Neuron (in vitro differentiated cells): ENCODE data around the gene FOXRED2.

Experiments
- H2AFZ ChIP-seq: one replicate; pipeline ENCODE4 v1.6.1; 2013; ENCODE audit warnings: low read depth, mild to moderate bottlenecking, inconsistent platforms, low read length, moderate library complexity
- H3K27me3 ChIP-seq: one replicate; pipeline ENCODE4 v1.6.1; 2013; ENCODE audit warnings: low read length; ENCODE audit not compliant: insufficient read depth
- H3K36me3 ChIP-seq: one replicate; pipeline ENCODE4 v1.6.1; 2013; ENCODE audit warnings: low read length; ENCODE audit not compliant: insufficient read depth
- H3K4me1 ChIP-seq: one replicate; pipeline ENCODE4 v1.6.1; 2013; ENCODE audit warnings: low read length; ENCODE audit not compliant: insufficient read depth
- H3K4me3 ChIP-seq: 2 replicates; pipeline ENCODE4 v1.5.1; 2013; ENCODE audit warnings: mild to moderate bottlenecking, low read length, moderate library complexity
- H3K9me3 ChIP-seq: one replicate; pipeline ENCODE4 v1.6.1; 2013; ENCODE audit warnings: low read length

Gene FOXRED2

DNA sequence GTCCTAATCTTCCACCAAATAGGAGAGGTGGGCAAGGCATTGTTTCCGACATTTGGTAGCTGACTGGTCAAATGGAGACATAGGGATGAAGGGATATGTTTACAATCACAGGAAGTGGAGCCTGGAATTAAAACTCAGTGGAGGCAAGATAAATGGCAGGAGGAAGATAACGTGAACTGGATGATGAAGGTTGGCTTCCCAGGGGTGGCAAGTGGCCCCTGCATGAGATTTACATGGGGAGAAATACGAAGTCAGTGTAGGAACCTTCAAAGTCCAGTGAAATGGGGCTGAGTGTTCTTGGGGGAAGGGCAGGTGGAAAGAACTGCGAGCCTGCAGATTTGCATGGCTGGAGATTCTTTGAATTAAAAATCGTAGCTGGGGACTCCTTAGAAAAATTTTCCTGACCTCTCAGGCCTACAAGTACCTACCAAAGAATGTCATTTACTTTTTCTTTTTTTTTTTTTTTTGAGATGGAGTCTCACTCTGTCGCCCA, 724 bp upstream of the FOXRED2 start:
- Histone ChIP-seq H3K9me3 (no peaks in the 10 kb centered on the region), H3K27me3 (no peaks in the 10 kb centered on the region), H3K36me3 (peaks cover 25% of the 10 kb centered on the region), H3K4me1 (no peaks in the 10 kb centered on the region), H2AFZ (peak overlapping the region; percentile 31), H3K4me3 (peak overlapping the region; percentile 40)

DNA sequence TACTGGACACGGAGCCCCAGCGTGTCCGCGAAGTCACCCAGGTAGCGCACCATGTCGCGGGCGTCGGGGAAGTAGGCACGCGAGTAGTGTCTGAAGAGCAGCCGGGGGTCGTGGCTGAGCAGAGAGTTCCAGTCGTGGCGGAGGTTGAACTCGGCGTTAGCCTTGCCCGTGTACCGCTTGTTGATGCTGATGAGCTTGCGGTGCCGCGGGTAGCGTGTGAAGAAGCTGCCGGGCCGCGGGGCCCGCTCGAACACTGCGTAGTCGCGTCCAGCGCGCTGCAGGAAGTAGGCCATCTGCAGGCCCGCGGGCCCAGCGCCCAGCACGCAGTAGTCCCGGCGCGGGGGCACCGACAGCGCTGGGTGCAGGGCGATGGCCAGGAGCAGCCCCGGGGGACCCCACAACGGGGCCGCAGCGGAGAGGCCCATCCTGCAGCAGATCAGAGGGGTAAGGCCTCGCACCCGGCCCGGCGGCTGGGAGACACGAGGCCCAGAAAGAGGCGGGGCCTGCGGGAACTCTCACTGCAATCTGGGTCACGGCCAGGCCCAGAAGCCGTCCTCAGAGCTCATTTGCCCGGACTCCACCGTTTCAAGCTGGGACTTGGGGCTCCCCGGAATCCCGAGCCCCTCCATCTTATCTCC, 723 bp downstream of the FOXRED2 start:
- H3K4me3 ChIP-seq, result peak overlapping the region; percentile 40
- H3K27me3 ChIP-seq, result no peaks in the 10 kb centered on the region
- no peaks in the 10 kb centered on the region for H3K9me3 ChIP-seq
- peak overlapping the region; percentile 31 for H2AFZ ChIP-seq
- H3K4me1 ChIP-seq, result no peaks in the 10 kb centered on the region
- peaks cover 11% of the 10 kb centered on the region for H3K36me3 ChIP-seq

DNA sequence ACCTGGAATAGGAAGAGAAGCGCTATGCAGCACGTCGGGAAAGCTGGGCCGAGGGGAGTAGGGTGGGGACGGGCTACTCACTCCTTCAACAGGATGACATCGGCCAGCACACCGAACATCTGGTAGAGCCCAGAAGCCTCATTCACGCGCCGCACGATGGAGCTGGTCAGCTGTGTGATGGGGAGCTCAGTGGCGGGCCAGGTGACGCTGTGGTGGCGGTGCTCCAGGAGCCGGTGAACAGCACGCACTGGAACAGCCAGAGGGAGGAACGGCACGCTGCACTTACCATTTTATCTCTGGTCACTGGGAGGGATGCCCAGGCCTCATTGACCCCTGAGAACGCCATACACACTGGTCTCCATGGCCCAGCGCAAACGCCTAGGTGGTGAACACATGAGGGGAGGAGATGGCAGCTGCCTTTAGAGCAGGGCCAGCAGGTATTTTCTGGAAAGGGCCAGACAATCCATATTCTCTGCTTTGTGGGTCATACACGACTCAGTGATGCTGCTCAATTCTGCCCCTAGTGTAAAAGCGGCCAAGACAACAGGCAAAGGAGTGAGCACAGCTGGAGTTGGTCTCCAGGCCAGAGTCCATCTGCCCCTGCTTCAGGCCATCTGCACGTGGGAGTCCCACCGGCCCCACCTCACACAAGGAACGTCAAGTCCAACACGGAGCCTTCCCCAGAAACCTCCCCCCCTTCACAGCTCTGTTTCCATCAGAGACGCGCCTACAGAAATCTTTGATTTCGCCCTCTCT, 8.8 kb downstream of the FOXRED2 start:
- Histone ChIP-seq H3K4me1 (no peaks in the 10 kb centered on the region), H3K27me3 (no peaks in the 10 kb centered on the region), H3K36me3 (peaks cover 4% of the 10 kb centered on the region), H2AFZ (no peak overlapping the region), H3K4me3 (no peak overlapping the region), H3K9me3 (no peaks in the 10 kb centered on the region)

DNA sequence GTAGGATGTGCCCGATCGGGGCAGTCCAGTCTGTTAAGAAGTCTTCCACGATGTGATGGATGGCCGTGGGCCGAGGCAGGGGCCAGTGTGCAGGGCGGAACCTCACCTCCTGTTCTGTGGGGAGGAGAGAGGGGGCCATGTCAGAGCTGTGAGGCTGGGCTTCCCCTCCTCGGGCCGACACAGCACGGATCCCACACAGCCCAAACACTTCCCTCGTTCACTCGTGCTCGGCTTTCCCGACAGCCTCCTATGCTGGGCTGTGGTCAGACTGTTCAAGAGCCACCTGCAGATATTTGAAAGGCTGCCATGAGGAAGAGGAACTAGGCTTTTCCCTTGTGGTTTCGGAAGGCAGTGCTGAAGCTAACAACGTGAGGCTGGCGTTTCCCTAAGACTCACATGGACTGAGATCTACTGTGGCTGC, 13.1 kb downstream of the FOXRED2 start:
- Histone ChIP-seq H3K27me3 (no peaks in the 10 kb centered on the region), H3K9me3 (no peaks in the 10 kb centered on the region), H3K4me1 (no peaks in the 10 kb centered on the region), H2AFZ (no peak overlapping the region), H3K4me3 (no peak overlapping the region), H3K36me3 (peaks cover 14% of the 10 kb centered on the region)

DNA sequence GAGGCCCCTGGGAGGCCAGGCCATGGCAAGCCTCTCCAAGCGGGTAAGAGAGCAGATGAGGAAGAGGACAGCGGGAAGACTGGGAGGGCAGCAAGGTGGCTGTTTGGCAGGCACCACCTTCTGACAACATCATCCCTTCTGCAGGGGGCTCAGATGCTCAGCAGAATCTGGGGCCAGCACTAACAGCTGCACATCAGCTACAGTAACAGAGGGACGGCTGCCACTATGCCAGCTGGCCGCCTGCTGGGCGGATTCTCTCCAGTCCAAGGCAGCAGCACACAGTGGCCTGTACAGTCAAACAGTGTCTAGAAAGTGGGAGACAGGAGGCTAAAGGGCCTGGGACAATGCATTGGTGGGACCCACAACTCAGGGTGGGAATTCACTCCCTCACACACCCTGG, 14.7 kb downstream of the FOXRED2 start:
- no peak overlapping the region for H2AFZ ChIP-seq
- peaks cover 18% of the 10 kb centered on the region for H3K36me3 ChIP-seq
- no peak overlapping the region for H3K4me3 ChIP-seq
- no peaks in the 10 kb centered on the region for H3K27me3 ChIP-seq
- H3K4me1 ChIP-seq, result no peaks in the 10 kb centered on the region
- H3K9me3 ChIP-seq, result no peaks in the 10 kb centered on the region

DNA sequence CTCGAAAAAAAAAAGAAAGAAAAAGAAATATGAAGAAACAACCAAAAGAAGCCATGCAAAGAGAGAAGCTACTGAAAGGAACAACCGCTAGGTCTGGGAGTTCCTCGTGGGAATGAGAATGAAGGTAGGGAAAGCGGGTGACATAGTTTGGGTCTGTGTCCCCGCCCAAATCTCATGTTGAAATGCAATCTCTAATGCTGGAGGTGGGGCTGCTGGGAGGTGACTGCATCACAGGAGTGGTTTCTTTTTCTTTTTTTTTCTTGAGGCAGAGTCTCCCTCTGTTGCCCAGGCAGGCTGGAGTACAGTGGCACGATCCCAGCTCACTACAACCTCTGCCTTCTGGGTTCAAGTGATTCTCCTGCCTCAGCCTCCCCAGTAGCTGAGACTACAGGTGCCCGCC, 15.7 kb downstream of the FOXRED2 start:
- no peak overlapping the region for H3K4me3 ChIP-seq
- no peaks in the 10 kb centered on the region for H3K27me3 ChIP-seq
- peaks cover 24% of the 10 kb centered on the region for H3K36me3 ChIP-seq
- H3K9me3 ChIP-seq, result peaks cover 3% of the 10 kb centered on the region
- H3K4me1 ChIP-seq, result no peaks in the 10 kb centered on the region
- no peak overlapping the region for H2AFZ ChIP-seq

DNA sequence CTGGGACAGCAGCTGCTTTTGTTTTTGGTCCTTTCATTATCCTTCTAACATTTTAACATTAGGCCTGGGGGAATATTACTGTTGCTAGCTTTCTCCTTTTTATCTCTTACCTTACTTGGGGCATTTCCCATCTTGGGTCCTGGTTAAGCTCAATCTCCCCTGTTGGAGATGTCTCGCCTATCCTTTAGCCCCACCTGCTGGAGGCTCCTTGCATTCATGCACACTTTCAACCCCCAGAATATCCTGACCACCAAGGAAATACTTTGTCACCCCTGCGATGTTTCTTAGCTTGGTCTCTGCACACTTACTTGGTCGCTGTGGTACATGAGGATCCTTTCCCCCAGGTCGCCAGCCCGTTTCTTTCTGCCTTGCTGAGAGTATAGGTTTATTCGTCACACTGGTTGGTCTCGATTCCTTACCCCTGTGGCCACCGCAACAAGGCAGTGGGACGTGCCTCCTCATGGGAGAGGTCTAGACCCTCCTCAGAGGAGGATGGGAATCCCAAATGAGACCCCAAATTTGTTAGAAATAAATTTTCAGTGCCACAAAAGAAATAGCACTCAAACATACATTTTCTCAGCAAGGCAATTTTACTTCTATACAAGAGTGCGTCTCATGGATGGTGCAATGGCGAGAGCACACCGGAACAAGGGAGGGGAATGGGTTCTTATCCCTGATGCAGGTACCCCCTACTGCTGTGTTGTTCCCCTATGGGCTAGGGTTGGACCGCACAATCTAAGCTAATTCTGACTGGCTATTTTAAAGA, 20.0 kb downstream of the FOXRED2 start:
- Histone ChIP-seq H3K4me1 (no peaks in the 10 kb centered on the region), H2AFZ (no peak overlapping the region), H3K36me3 (peaks cover 14% of the 10 kb centered on the region), H3K27me3 (no peaks in the 10 kb centered on the region), H3K9me3 (peaks cover 3% of the 10 kb centered on the region), H3K4me3 (no peak overlapping the region)

DNA sequence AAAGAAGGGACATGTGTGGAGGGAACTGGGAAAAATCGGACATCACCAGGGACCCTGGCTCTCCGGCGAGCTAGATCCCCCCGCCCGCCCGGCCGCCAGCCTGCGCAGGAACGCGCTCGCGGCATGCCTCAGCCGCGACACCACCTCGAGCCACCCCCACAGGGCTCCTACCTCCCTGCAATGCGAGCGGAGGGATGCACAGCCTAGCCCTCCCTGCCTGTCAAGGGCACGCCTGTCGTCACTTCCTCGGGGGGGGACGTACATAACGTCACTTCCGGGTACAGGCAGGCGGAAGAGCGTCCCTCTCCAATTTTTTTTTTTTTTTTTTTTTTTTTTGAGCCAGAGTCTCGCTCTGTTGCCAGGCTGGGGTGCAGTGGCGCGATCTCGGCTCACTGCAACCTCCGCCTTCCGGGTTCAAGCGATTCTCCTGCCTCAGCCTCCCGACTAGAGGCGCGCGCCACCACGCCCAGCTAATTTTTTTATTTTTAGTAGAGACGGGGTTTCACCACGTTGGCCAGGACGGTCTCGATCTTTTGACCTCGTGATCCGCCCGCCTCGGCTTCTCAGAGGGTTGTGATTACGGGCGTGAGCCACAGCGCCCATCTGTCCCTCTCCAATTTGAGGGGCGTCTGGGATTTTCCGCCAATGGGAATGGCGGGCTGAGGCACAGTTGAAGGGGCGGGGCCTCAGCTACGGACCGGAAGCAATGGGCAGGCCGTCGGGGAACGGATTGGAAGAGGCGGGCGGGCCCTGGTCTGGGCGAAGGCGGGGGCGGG, 25.3 kb downstream of the FOXRED2 start, which contains the start of gene TXN2:
Gene TXN2, minus strand, starts transcription at position 248 of the 776 bp plus-strand sequence. CDS start 803 bp downstream, outside the sequence.
- Histone ChIP-seq H3K4me1 (peaks cover 10% of the 10 kb centered on the region), H3K27me3 (no peaks in the 10 kb centered on the region), H3K9me3 (no peaks in the 10 kb centered on the region), H3K4me3 (peak within 1 kb of the TSS; percentile 85), H3K36me3 (peaks cover 21% of the 10 kb centered on the region), H2AFZ (peak within 1 kb of the TSS; percentile 84)

DNA sequence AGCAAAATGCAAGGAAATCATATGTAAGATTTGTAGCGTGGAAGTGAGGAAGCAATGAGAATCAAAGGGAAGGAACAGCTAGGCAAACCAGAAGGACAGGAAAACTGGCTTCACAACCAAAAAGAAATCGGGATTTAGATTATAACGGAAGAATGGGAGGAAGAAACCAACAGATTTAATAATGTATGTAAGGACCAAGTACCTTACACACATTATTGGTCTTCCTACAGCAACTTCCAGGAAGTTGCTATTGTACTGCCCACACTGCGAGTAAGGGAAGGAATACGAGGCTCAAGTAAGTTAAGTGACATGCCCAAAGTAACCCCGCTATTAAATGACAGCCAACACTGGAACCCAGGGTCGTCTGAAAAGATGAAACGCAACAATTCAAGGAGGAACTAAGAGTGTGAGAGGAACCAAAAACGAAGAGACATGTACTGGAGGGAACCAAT, 25.9 kb downstream of the FOXRED2 start:
- Histone ChIP-seq H3K4me1 (peaks cover 10% of the 10 kb centered on the region), H3K36me3 (peaks cover 23% of the 10 kb centered on the region), H3K4me3 (peak overlapping the region; percentile 85), H2AFZ (peak overlapping the region; percentile 84), H3K27me3 (no peaks in the 10 kb centered on the region), H3K9me3 (no peaks in the 10 kb centered on the region)

DNA sequence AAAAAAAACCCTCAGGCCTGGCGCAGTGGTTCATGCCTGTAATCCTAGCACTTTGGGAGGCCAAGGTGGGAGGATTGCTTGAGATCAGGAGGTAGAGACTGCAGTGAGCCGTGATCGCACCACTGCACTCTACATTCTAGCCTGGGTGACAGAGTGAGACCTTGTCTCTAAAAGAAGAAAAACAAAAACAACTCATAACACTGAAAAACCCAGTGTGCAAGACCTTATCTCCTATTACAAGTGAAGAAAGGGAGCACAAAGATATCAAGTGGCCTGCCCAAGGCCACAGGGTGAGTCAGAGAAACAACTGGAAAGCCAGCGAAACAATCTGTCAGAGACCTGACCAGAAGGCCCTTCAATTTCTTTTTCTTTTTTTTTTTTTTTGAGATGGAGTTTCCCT, 27.9 kb downstream of the FOXRED2 start:
- Histone ChIP-seq H3K36me3 (peaks cover 37% of the 10 kb centered on the region), H3K4me3 (no peak overlapping the region), H3K4me1 (peaks cover 10% of the 10 kb centered on the region), H3K27me3 (no peaks in the 10 kb centered on the region), H2AFZ (no peak overlapping the region), H3K9me3 (no peaks in the 10 kb centered on the region)

DNA sequence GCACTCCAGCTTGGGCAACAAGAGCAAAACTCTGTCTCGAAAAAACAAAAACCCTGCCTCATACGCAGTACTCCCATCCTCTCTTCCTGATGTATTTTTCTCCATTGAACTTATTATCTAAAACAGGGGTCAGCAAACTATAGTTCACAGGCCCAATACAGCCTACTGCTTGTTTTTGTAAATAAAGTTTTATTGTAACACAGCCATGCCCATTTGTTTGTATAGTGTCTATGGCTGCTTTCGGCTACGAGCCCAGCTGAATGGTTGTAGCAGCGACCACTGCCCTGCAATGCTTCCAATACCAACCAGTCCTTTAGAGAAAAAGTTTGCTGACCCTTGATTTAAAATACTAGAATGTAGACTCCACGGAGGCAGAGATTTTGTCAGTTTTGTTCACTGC, 31.5 kb downstream of the FOXRED2 start:
- no peak overlapping the region for H2AFZ ChIP-seq
- no peaks in the 10 kb centered on the region for H3K27me3 ChIP-seq
- H3K36me3 ChIP-seq, result peaks cover 49% of the 10 kb centered on the region
- H3K4me3 ChIP-seq, result no peak overlapping the region
- H3K9me3 ChIP-seq, result no peaks in the 10 kb centered on the region
- H3K4me1 ChIP-seq, result peaks cover 3% of the 10 kb centered on the region

DNA sequence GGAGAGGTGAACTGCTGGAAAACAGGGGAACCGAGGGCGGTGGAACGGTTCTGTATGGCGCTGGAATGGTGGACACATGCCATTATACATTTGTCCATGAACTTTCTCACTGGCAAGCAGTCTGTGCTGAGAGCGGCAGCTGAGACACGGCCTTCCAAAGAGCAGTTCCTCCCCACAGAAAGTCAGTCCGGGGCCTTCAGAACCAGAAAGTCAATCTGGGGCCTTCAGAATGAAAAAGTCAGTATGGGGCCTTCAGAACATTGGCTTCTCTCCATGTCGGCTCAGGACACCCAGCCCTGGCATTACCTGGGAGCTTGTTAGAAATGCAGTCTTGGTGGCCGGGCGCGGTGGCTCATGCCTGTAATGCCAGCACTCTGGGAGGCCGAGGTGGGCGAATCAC, 34.2 kb downstream of the FOXRED2 start:
- Histone ChIP-seq H3K36me3 (peaks cover 34% of the 10 kb centered on the region), H3K4me3 (no peak overlapping the region), H2AFZ (no peak overlapping the region), H3K27me3 (no peaks in the 10 kb centered on the region), H3K9me3 (no peaks in the 10 kb centered on the region), H3K4me1 (peaks cover 2% of the 10 kb centered on the region)
